HEK293T (cell line): ENCODE measurements around the gene OLA1.

Source experiments
- CTCF ChIA-PET: fragments of 350-600 bp; formaldehyde crosslinking; extraction: SDS; loops from one replicate; lab custom pipeline; 2021; ENCODE audit warnings: antibody characterized with exemption, inconsistent platforms; lab: Yijun Ruan, JAX
- POLR2A ChIA-PET: fragments of 350-600 bp; formaldehyde crosslinking; extraction: SDS; loops from one replicate; lab custom pipeline; 2020; ENCODE audit warnings: antibody characterized with exemption, inconsistent platforms; lab: Yijun Ruan, JAX
- DNase-seq: peaks from one replicate; pipeline ENCODE4 v3.0.0; 2012; ENCODE audit warnings: mixed read lengths; ENCODE audit errors: extremely low spot score
- ARNT ChIP-seq: fragments of 450-650 bp; IDR thresholded peaks from 2 replicates; pipeline ENCODE4 v1.6.1; 2017; ENCODE audit warnings: mild to moderate bottlenecking
- BHLHE40 ChIP-seq: fragments of 450-650 bp; IDR thresholded peaks from 2 replicates; pipeline ENCODE4 v1.6.1; 2016; ENCODE audit warnings: mild to moderate bottlenecking, moderate library complexity, borderline replicate concordance
- CTBP1 ChIP-seq: fragments of 450-650 bp; IDR thresholded peaks from 2 replicates; pipeline ENCODE4 v1.6.1; 2016; ENCODE audit warnings: borderline replicate concordance
- ELF4 ChIP-seq: fragments of 450-650 bp; IDR thresholded peaks from 2 replicates; pipeline ENCODE4 v1.6.1; 2017; ENCODE audit warnings: antibody characterized with exemption
- FOXA1 ChIP-seq: fragments of 450-650 bp; IDR thresholded peaks from 2 replicates; pipeline ENCODE4 v1.6.1; 2016; ENCODE audit warnings: mild to moderate bottlenecking
- FOXK2 ChIP-seq: fragments of 450-650 bp; IDR thresholded peaks from 2 replicates; pipeline ENCODE4 v1.6.1; 2016; ENCODE audit warnings: mild to moderate bottlenecking
- FOXM1 ChIP-seq: fragments of 450-650 bp; IDR thresholded peaks from 2 replicates; pipeline ENCODE4 v1.6.1; 2017; ENCODE audit warnings: mild to moderate bottlenecking, borderline replicate concordance
- HDGF ChIP-seq: fragments of 450-650 bp; IDR thresholded peaks from 2 replicates; pipeline ENCODE4 v1.6.1; 2017; ENCODE audit warnings: antibody characterized with exemption, borderline replicate concordance
- L3MBTL2 ChIP-seq: fragments of 450-650 bp; conservative IDR thresholded peaks from 2 replicates; pipeline ENCODE4 v1.6.1; 2016; ENCODE audit warnings: mild to moderate bottlenecking
- LEF1 ChIP-seq: fragments of 450-650 bp; IDR thresholded peaks from 2 replicates; pipeline ENCODE4 v1.6.1; 2017; ENCODE audit warnings: mild to moderate bottlenecking, borderline replicate concordance
- NFRKB ChIP-seq: fragments of 450-650 bp; IDR thresholded peaks from 2 replicates; pipeline ENCODE4 v1.6.1; 2016; ENCODE audit warnings: mild to moderate bottlenecking, moderate library complexity
- SP1 ChIP-seq: fragments of 450-650 bp; IDR thresholded peaks from 2 replicates; pipeline ENCODE4 v1.6.1; 2017
- SUZ12 ChIP-seq: fragments of 450-650 bp; IDR thresholded peaks from 2 replicates; pipeline ENCODE4 v1.6.1; 2016; ENCODE audit warnings: mild to moderate bottlenecking
- TARDBP ChIP-seq: fragments of 450-650 bp; IDR thresholded peaks from 2 replicates; pipeline ENCODE4 v1.6.1; 2016
- ZNF384 ChIP-seq: fragments of 450-650 bp; IDR thresholded peaks from 2 replicates; pipeline ENCODE4 v1.6.1; 2016
- TF ChIP-seq, protein P1 (sequence below): fragments of 450-650 bp; IDR thresholded peaks from 2 replicates; pipeline ENCODE4 v1.6.1; 2016

The OLA1 gene

DNA sequence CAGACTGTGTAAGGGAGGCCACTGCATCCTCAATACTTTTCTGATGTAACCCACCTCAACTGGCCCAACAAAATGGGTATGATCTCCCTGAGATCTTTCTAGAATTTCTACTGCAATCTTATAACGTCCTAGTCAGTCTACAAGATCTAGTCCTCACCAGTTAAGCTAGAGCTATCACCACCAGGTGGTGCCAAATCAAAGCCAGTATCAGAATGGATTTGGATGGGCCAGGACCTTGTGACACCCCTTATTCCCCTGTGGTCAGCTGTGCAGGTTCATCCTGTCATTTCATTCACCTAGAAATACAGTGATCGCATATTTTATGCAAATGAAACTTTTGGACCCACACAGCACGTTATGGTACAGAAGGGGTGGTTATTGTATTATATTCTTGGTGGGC, 90.3 kb downstream of the OLA1 start:
- POLR2A ChIA-PET = no interaction called here
- TF ChIP-seq, protein P1, sequence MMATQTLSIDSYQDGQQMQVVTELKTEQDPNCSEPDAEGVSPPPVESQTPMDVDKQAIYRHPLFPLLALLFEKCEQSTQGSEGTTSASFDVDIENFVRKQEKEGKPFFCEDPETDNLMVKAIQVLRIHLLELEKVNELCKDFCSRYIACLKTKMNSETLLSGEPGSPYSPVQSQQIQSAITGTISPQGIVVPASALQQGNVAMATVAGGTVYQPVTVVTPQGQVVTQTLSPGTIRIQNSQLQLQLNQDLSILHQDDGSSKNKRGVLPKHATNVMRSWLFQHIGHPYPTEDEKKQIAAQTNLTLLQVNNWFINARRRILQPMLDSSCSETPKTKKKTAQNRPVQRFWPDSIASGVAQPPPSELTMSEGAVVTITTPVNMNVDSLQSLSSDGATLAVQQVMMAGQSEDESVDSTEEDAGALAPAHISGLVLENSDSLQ = no peak
- TF ChIP-seq SUZ12 (no peak), FOXA1 (no peak), FOXM1 (no peak), SP1 (no peak), TARDBP (no peak), L3MBTL2 (no peak), CTBP1 (no peak), FOXK2 (no peak)
- DNase-seq = peak; percentile 45
- CTCF ChIA-PET = no interaction called here

DNA sequence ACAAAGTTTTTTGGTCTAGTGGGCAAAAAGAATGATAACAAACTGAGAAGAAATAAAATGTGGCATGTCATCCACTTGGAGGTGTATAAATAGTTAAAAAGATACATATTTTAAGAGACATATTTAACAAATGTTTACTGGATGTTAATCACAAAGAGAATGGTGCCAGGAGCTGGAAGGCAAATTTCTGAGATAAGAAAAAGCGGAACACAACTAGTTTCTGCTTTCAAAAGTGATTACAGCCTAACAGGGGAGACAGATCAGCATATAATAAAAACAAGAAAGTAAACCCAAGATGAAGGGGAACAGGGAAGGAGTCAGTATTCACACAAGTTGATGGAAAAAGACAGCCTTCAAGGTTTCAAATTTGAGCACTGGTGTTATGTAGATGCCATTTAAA, 91.3 kb downstream of the OLA1 start:
- CTCF ChIA-PET = interaction anchor here (0.6 kb wide), 1 partner anchor 91 kb away, joined by 3 read pairs; no protein-coding TSS in a partner anchor
- TF ChIP-seq ZNF384 (no peak), FOXA1 (no peak), LEF1 (no peak), BHLHE40 (no peak), TARDBP (no peak)
- POLR2A ChIA-PET = no interaction called here
- DNase-seq = no peak

DNA sequence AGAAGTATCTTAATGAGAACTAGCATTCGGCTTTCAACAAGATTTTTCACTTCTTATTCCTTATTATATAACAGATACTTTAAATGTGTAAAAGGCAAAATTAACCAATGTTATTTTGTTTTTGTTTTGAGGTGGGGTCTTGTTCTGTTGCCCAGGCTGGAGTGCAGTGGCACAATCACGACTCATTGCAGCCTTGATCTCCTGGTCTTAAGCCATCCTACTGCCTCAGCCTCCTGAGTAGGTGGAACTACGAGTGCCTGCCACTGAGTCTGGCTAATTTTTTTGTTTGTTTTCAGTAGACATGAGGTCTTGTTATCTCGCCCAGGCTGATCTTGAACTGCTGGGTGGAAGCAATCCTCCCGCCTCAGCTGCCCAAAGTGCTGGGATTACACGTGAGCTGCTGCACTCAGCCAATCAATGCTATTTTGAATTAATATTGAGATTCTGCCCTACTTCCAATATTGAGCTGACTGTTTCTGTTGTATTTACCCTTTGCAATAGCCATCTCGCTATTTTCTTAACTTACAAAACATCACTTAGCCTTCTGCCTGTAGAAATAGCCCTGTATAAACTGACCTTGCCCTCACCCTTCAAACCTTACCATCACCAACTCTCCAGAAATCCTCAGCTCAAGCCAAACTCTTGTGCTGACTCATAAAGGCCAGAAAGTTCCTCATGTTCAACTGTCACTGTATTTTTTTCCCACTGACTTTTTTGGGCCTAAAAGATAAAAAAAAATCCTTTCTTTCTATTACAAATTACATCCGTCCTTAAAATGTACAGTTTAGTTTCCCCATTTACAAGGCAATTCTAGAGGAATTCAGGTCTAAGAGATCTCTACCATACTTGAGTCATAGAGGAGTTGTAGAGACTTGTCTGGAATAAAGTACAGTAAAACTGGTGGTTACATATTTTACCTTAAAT, 94.3 kb downstream of the OLA1 start:
- POLR2A ChIA-PET = interaction anchor here (1.5 kb wide), 1 partner anchor 94 kb away, joined by 4 read pairs; the partner anchor contains the start of gene OLA1
- CTCF ChIA-PET = interaction anchor here (1.0 kb wide), 1 partner anchor 8 kb away, joined by 3 read pairs; no protein-coding TSS in a partner anchor
- no peak for TF ChIP-seq ARNT
- no peak for TF ChIP-seq LEF1
- no peak for TF ChIP-seq L3MBTL2
- TF ChIP-seq SUZ12 = no peak
- no peak for TF ChIP-seq FOXK2
- TF ChIP-seq SP1 = no peak
- TF ChIP-seq TARDBP = no peak
- TF ChIP-seq FOXA1 = no peak
- no peak for TF ChIP-seq FOXM1
- TF ChIP-seq ZNF384 = no peak
- TF ChIP-seq, protein P1 = no peak
- DNase-seq = no peak

DNA sequence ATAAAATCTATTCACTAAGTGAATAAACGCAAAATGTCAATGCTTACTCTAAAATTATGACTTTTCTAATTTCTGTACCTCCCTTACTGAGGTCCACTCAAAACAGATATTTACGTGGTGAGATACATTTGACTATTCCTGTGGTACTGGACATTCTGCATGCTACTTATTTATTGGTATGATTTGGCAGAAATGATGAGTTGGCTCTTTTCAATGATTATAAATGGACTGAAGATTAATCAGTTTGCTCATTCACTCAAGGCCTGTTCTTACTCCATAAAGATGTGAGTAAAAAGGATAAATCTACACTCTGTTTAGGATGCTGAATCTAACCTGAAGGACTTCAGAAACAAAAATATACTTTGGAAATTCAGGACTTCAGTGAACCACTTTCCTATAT, 98.8 kb downstream of the OLA1 start:
- ChIA-PET CTCF (no interaction called here), POLR2A (no interaction called here)
- DNase-seq = no peak
- TF ChIP-seq SP1 (no peak), CTBP1 (no peak), FOXM1 (no peak), SUZ12 (no peak), LEF1 (no peak), BHLHE40 (no peak), ARNT (no peak), L3MBTL2 (no peak), NFRKB (no peak), ELF4 (no peak), FOXA1 (no peak), TARDBP (no peak), HDGF (no peak)

DNA sequence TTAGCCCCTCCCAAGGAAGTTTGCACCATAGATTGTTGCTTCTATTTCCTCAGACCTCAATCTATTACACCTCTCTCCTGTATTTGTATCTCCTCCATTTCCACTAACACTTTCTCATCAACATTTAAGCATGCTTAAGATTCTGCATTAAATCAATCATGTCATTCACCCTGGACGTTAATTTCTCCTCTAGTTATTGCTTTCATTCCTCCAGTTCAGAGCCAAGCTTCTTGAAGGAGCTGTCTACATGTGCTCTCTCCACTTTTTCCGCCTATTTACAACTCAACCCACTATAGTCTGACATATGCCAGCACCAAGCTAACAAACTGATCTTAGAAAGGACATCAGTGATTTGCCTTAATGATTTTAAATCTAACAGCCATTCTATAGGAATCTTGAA, 99.5 kb downstream of the OLA1 start:
- CTCF ChIA-PET = no interaction called here

DNA sequence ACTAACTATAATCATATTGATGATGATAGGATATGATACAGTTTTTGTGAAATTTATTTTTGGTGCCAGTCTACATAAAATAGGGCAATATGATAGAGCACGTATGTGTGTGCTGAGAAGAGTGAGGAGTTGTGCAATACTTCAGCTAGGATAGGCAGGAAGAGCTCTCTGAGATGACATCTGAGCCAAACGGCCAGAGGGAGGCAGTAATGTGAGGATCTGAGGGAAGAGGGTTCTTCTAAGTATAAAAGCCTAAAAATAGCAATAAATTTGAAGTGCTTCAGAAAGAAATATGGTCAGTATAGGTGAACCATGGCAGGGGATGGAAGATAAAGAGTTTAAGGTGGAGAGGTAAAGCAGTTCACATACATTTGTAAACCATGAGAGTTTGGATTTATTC, 102.5 kb downstream of the OLA1 start:
- ChIA-PET POLR2A (no interaction called here), CTCF (interaction anchor here (0.7 to 1.5 kb wide), 3 partner anchors 8 to 196 kb away, joined by 3 to 4 read pairs (median 3); no protein-coding TSS in a partner anchor)
- DNase-seq = peak; percentile 46
- TF ChIP-seq L3MBTL2 = no peak
- no peak for TF ChIP-seq NFRKB
- TF ChIP-seq CTBP1 = no peak
- TF ChIP-seq SUZ12 = no peak
- TF ChIP-seq BHLHE40 = no peak
- no peak for TF ChIP-seq FOXK2
- TF ChIP-seq FOXM1 = no peak

More for the DNA sequence above, 99.5 kb downstream of the OLA1 start:
- POLR2A ChIA-PET = no interaction called here
- DNase-seq = no peak
- TF ChIP-seq NFRKB (no peak), FOXA1 (no peak), TARDBP (no peak), LEF1 (no peak), SUZ12 (no peak), ELF4 (no peak), L3MBTL2 (no peak), FOXM1 (no peak), SP1 (no peak)
- TF ChIP-seq, protein P1 = no peak
